Measurements from ENCODE around the gene CTPS1. TPM values are rescaled to one million over a fixed set of nuclear protein-coding genes. Genes with fewer than 3 reads are reported as not detected.

The CTPS1 gene
- total and polyA plus RNA-seq, 2 of the 13 experiments (the other 11 are each of a cell fraction or from before 2014, with no cell fraction given): 9.6 to 42.8 TPM

GRCh38 chr1:41019353-41019745 is 39.9 kb downstream of the CTPS1 start:
- ATAC-seq (no peak), DNase-seq (ENCODE audit: low spot score) (no peak), FAIRE-seq (no peak)
- H3K4me1 ChIP-seq (ENCODE audit: insufficient read depth, low read length): peaks cover 15% of the 10 kb centered on the region
- TF ChIP-seq ATRX (CRISPR knock-in tag; IDR thresholded peaks at IDR 0.05; ENCODE audit: borderline replicate concordance) (no peak), ZNF564 (CRISPR knock-in tag; IDR thresholded peaks at IDR 0.05) (no peak), PHF8 (CRISPR knock-in tag; IDR thresholded peaks at IDR 0.05) (no peak), SP4 (CRISPR knock-in tag; IDR thresholded peaks at IDR 0.05) (no peak), ZNF12 (CRISPR knock-in tag; IDR thresholded peaks at IDR 0.05) (no peak), MAFK (conservative IDR thresholded peaks at IDR 0.05 in 1 of 2, IDR thresholded peaks at IDR 0.05 in 1 of 2; ENCODE audit: low read length in 2 of 2) (no peak), ZNF362 (CRISPR knock-in tag; IDR thresholded peaks at IDR 0.05; ENCODE audit: borderline replicate concordance) (no peak), ARID3A (IDR thresholded peaks at IDR 0.05; ENCODE audit: low read depth, low read length) (no peak)
- no peak overlapping the region for H2AFZ ChIP-seq (ENCODE audit: low read length)
- peaks cover 4 to 15% of the 10 kb centered on the region in 2 experiments; a peak in 4 of 5 replicates for H3K36me3 ChIP-seq (replicated peaks in 1 of 2; ENCODE audit: control insufficient read depth in 1 of 2, insufficient read depth in 2 of 2, low read length in 2 of 2)
- H3K9ac ChIP-seq (ENCODE audit: insufficient read depth, low read depth, low read length): no peak overlapping the region
- H3K4me3 ChIP-seq (replicated peaks in 1 of 3; ENCODE audit: insufficient read depth in 1 of 3, low read depth in 2 of 3, low read length in 3 of 3): no peak overlapping the region
- no TSS peak for BruUV-seq (replicated peaks)
- intact Hi-C loops (cut with micrococcal nuclease; ENCODE audit: unreplicated experiment) (no loop called here), in situ Hi-C loops (cut with HindIII; ENCODE audit: extremely low pct_ligation_motif_present, low pct_unique_long_range_greater_than_20kb) (no loop called here)
- H4K20me1 ChIP-seq (ENCODE audit: insufficient read depth, low read length): no peaks in the 10 kb centered on the region; the same call in 1 of the 2 replicates
- POLR2A ChIA-PET: no interaction called here
- no peaks in the 10 kb centered on the region for H3K79me2 ChIP-seq (ENCODE audit: insufficient read depth, low read length)
- H3K27ac ChIP-seq (ENCODE audit: extremely low read length, insufficient read depth, low read length): no peak overlapping the region
- CTCF ChIA-PET (ENCODE audit: low intra/inter-chr PET ratio, low total read pairs): no interaction called here
- no peaks in the 10 kb centered on the region for H3K27me3 ChIP-seq (ENCODE audit: control insufficient read depth in 1 of 2, insufficient read depth in 2 of 2, low read length in 2 of 2)
- H3K4me2 ChIP-seq (ENCODE audit: low read depth, low read length): no peak overlapping the region
- WGBS (ENCODE audit: low lambda C conversion rate): 96% methylated on average over 2 of the region's 2 CpGs
- H3K9me3 ChIP-seq (ENCODE audit: low read length): no peaks in the 10 kb centered on the region
